H9 (cell line): ENCODE data around the gene ONECUT3. TPM values are rescaled to one million over a fixed set of nuclear protein-coding genes. Genes with fewer than 3 reads are reported as not detected.
A peak's percentile ranks its signal among the peaks of the same experiment; 100 is the strongest.
"Not testable (repeated sequence)": the region's sequence is repeated elsewhere in the genome, so short reads cannot be mapped to it uniquely, and the experiment has no call there.

Experiments
- DNase-seq: peaks from one replicate; pipeline ENCODE4 v3.0.0-alpha.2; 2017
- H2AFZ ChIP-seq: one replicate; pipeline ENCODE4 v1.6.1; 2013; ENCODE audit warnings: mild to moderate bottlenecking, low read length, control low read depth, moderate library complexity
- H2AK5ac ChIP-seq: 2 replicates; pipeline ENCODE4 v1.6.1; 2013; ENCODE audit warnings: low read length, control low read depth, mixed read lengths; ENCODE audit not compliant: insufficient read length
- H2BK120ac ChIP-seq: one replicate; pipeline ENCODE4 v1.6.1; 2013; ENCODE audit warnings: low read depth, mild to moderate bottlenecking, low read length, control low read depth, inconsistent platforms; ENCODE audit not compliant: poor library complexity, severe bottlenecking
- H2BK12ac ChIP-seq: 2 replicates; pipeline ENCODE4 v1.6.1; 2013; ENCODE audit warnings: low read length, control low read depth, mixed read lengths, low read depth; ENCODE audit not compliant: insufficient read length
- H2BK15ac ChIP-seq: 2 replicates; pipeline ENCODE4 v1.6.1; 2013; ENCODE audit warnings: low read depth, low read length, control low read depth
- H2BK20ac ChIP-seq: one replicate; pipeline ENCODE4 v1.6.1; 2013; ENCODE audit warnings: low read depth, mild to moderate bottlenecking, low read length, control low read depth, inconsistent platforms; ENCODE audit not compliant: poor library complexity, severe bottlenecking
- H2BK5ac ChIP-seq: 2 replicates; pipeline ENCODE4 v1.6.1; 2013; ENCODE audit warnings: low read length, control low read depth, mixed read lengths; ENCODE audit not compliant: insufficient read length
- H3K14ac ChIP-seq: 2 replicates; pipeline ENCODE4 v1.6.1; 2013; ENCODE audit warnings: low read length, control low read depth; ENCODE audit not compliant: insufficient read depth
- H3K18ac ChIP-seq: 2 replicates; pipeline ENCODE4 v1.6.1; 2013; ENCODE audit warnings: low read depth, mild to moderate bottlenecking, mixed read lengths, low read length, control low read depth; ENCODE audit not compliant: insufficient read length
- H3K23ac ChIP-seq: 2 replicates; pipeline ENCODE4 v1.6.1; 2013; ENCODE audit warnings: low read length, control low read depth, mixed read lengths, low read depth; ENCODE audit not compliant: insufficient read length
- H3K23me2 ChIP-seq: 2 replicates; pipeline ENCODE4 v1.6.1; 2013; ENCODE audit warnings: low read depth, mild to moderate bottlenecking, mixed read lengths, low read length, control low read depth; ENCODE audit not compliant: insufficient read length, poor library complexity, severe bottlenecking
- H3K27ac ChIP-seq: 2 replicates; pipeline ENCODE4 v1.5.1; 2013; ENCODE audit warnings: low read length, control low read depth, mixed read lengths, low read depth; ENCODE audit not compliant: insufficient read length
- H3K27me3 ChIP-seq: 2 replicates; pipeline ENCODE4 v1.6.1; 2013; ENCODE audit warnings: low read length, control low read depth, inconsistent platforms; ENCODE audit not compliant: insufficient read depth
- H3K4ac ChIP-seq: 2 replicates; pipeline ENCODE4 v1.6.1; 2013; ENCODE audit warnings: low read depth, mild to moderate bottlenecking, control low read depth, inconsistent platforms, low read length, moderate library complexity
- H3K4me1 ChIP-seq: 2 replicates; pipeline ENCODE4 v1.6.1; 2013; ENCODE audit warnings: low read length, control low read depth, inconsistent platforms; ENCODE audit not compliant: insufficient read depth
- H3K4me2 ChIP-seq: 2 replicates; pipeline ENCODE4 v1.6.1; 2013; ENCODE audit warnings: low read length, control low read depth, mixed read lengths; ENCODE audit not compliant: insufficient read length, insufficient read depth
- H3K56ac ChIP-seq: 2 replicates; pipeline ENCODE4 v1.6.1; 2013; ENCODE audit warnings: low read depth, mild to moderate bottlenecking, mixed read lengths, low read length, control low read depth; ENCODE audit not compliant: insufficient read length
- H3K79me1 ChIP-seq: 2 replicates; pipeline ENCODE4 v1.6.1; 2013; ENCODE audit warnings: low read depth, mild to moderate bottlenecking, moderate library complexity, low read length, control low read depth, inconsistent platforms; ENCODE audit not compliant: insufficient read depth, poor library complexity, severe bottlenecking
- H3K79me2 ChIP-seq: 2 replicates; pipeline ENCODE4 v1.6.1; 2013; ENCODE audit warnings: low read length, control low read depth, inconsistent platforms; ENCODE audit not compliant: insufficient read depth
- H3K9ac ChIP-seq: 2 replicates; pipeline ENCODE4 v1.6.1; 2013; ENCODE audit warnings: low read length, control low read depth, mixed read lengths; ENCODE audit not compliant: insufficient read length; ENCODE audit errors: extremely low read depth
- H3K9me3 ChIP-seq: one replicate; pipeline ENCODE4 v1.6.1; 2013; ENCODE audit warnings: low read depth, low read length, inconsistent platforms; ENCODE audit not compliant: control insufficient read depth
- H3T11ph ChIP-seq: one replicate; pipeline ENCODE4 v1.6.1; 2013; ENCODE audit warnings: mild to moderate bottlenecking, low read length, control low read depth, inconsistent platforms
- H4K20me1 ChIP-seq: one replicate; pipeline ENCODE4 v1.6.1; 2013; ENCODE audit not compliant: control insufficient read depth, insufficient read length, insufficient read depth
- H4K5ac ChIP-seq: 2 replicates; pipeline ENCODE4 v1.6.1; 2013; ENCODE audit warnings: low read depth, mild to moderate bottlenecking, mixed read lengths, low read length, control low read depth; ENCODE audit not compliant: insufficient read length
- H4K8ac ChIP-seq: replicated peaks from 2 replicates; pipeline ENCODE4 v1.6.1; 2013; ENCODE audit warnings: low read length, control low read depth, mixed read lengths, low read depth; ENCODE audit not compliant: insufficient read length
- H4K91ac ChIP-seq: 2 replicates; pipeline ENCODE4 v1.6.1; 2013; ENCODE audit warnings: low read depth, mild to moderate bottlenecking, moderate library complexity, mixed read lengths, low read length, control low read depth; ENCODE audit not compliant: insufficient read length
- H3K27ac Mint-ChIP-seq, 3 experiments: 2 replicates in 2 of 3; 3 replicates in 1 of 3; pipeline ENCODE4 v1.8.0; 2020 to 2021; ENCODE audit warnings: mixed read lengths in 3 of 3, mild to moderate bottlenecking in 1 of 3, moderate library complexity in 1 of 3
- H3K27me3 Mint-ChIP-seq: 2 replicates; pipeline ENCODE4 v1.8.0; 2021; ENCODE audit warnings: low read depth, mild to moderate bottlenecking, moderate library complexity, mixed read lengths
- H3K36me3 Mint-ChIP-seq, 3 experiments: 2 replicates in 2 of 3; 3 replicates in 1 of 3; pipeline ENCODE4 v1.8.0; 2020 to 2021; ENCODE audit warnings: low read depth in 3 of 3, mixed read lengths in 3 of 3; ENCODE audit not compliant: insufficient read depth in 1 of 3
- H3K4me1 Mint-ChIP-seq, 2 experiments: 2 replicates each; pipeline ENCODE4 v1.8.0; 2020; ENCODE audit warnings: mixed read lengths in 2 of 2
- H3K4me3 Mint-ChIP-seq, 2 experiments: 2 replicates in 1 of 2; 3 replicates in 1 of 2; pipeline ENCODE4 v1.8.0; 2020 to 2021; ENCODE audit warnings: mild to moderate bottlenecking in 2 of 2, mixed read lengths in 2 of 2, moderate library complexity in 1 of 2
- H3K9me3 Mint-ChIP-seq, 2 experiments: 2 replicates in 1 of 2; 3 replicates in 1 of 2; pipeline ENCODE4 v1.8.0; 2020; ENCODE audit warnings: mild to moderate bottlenecking in 2 of 2, mixed read lengths in 2 of 2, moderate library complexity in 1 of 2
- CTCF ChIP-seq: fragments of 200-600 bp; sonication (generic); conservative IDR thresholded peaks from 3 replicates; pipeline ENCODE4 v1.8.0; 2021; ENCODE audit warnings: antibody characterized with exemption, mild to moderate bottlenecking
- WGBS: extraction: QIAGEN DNeasy Blood & Tissue Kit; methylation state at CpG from one replicate; pipeline ENCODE4 v1.1.7; 2013; ENCODE audit warnings: missing lambda C conversion rate, low lambda C conversion rate, mixed read lengths; ENCODE audit not compliant: insufficient read length; ENCODE audit errors: extremely low coverage; 5-methylcytosine and 5-hydroxymethylcytosine counted together
- total RNA-seq: library from RNA; stranded (reverse); gene quantifications from 2 replicates; pipeline ENCODE4 v1.2.1, GENCODE V29; 2021

Gene ONECUT3
- total RNA-seq, 1 experiment from 2014 or later: 0.04 TPM

DNA sequence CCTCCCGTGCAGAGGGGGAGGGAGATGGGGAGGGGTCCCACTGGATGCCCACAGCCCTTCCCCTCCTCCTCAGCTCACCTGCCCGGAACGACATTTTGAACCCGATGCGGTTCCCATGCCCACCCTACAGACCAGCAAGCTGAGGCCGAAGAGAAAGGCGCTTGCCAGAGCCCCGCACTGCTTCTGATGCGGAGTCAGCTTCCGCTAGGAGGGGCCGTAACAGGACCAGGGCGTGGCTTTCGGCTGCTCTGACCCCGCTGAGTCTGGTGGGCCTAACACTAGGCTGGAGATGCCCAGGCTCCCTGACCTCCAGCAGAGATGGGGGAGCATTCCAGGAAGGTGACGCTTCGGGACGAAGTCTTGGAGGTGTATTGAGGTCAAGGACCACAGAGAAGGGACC is 6.7 kb downstream of the ONECUT3 start:
- Histone ChIP-seq H2AK5ac (no peak overlapping the region), H4K20me1 (peaks cover 2% of the 10 kb centered on the region), H2BK120ac (no peak overlapping the region), H2BK20ac (no peak overlapping the region), H3K9ac (no peak overlapping the region), H3K18ac (no peak overlapping the region), H3K4me1 (no peaks in the 10 kb centered on the region), H3K4ac (no peak overlapping the region), H3K4me2 (no peak overlapping the region), H3K27ac (no peak overlapping the region), H2BK5ac (no peak overlapping the region), H2BK15ac (no peak overlapping the region), H3K79me2 (no peaks in the 10 kb centered on the region), H3K23ac (no peak overlapping the region), H3K27me3 (peaks cover 97% of the 10 kb centered on the region), H3K79me1 (no peaks in the 10 kb centered on the region), H2BK12ac (no peak overlapping the region), H3K9me3 (no peaks in the 10 kb centered on the region), H2AFZ (no peak overlapping the region), H4K8ac (no peak overlapping the region), H3T11ph (no peak overlapping the region), H4K91ac (no peak overlapping the region), H4K5ac (no peak overlapping the region), H3K14ac (no peak overlapping the region), H3K23me2 (no peaks in the 10 kb centered on the region), H3K56ac (no peak overlapping the region)
- DNase-seq: no peak
- peaks cover 100% of the 10 kb centered on the region for H3K27me3 Mint-ChIP-seq
- TF ChIP-seq CTCF: no peak
- H3K4me1 Mint-ChIP-seq: peaks cover 2 to 37% of the 10 kb centered on the region in 2 experiments
- no peak overlapping the region for H3K27ac Mint-ChIP-seq
- H3K36me3 Mint-ChIP-seq: no peaks in the 10 kb centered on the region; a peak in 1 of 7 replicates
- H3K4me3 Mint-ChIP-seq: no peak overlapping the region
- H3K9me3 Mint-ChIP-seq: peaks cover 2 to 12% of the 10 kb centered on the region in 2 experiments; a peak in 3 of 5 replicates
- no CpG with 5 or more reads among the region's 17 CpGs for WGBS

DNA sequence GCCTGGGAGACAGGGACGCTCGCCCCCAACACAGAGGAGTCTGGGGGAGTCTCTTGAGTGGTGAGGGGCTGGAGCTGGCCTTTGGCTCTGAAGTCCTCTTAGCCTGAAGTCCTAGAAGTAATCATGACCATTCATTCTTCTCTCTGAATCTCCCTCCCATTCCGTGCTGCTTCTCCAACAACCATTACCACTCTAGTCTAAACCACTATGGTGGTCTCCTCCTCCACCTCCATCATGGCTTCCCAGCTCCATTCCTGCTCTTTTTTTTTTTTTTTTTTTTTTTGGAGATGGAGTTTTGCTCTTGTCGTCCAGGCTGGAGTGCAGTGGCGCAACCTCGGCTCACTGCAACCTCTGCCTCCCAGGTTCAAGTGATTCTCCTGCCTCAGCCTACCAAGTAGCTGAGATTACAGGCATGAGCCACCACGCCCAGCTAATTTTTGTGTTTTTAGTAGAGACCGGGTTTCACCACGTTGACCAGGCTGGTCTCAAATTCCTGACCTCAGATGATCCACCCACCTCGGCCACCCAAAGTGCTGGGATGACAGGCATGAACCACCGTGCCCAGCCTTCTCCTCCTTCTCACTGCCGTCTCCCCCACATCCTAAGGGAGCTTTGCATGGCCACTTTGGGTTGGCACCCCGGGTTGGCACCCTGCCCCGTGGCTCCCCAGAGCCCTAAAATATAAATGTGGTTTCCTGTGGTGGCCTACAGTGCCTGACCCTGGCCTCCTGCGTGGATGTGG is 7.7 kb downstream of the ONECUT3 start:
- not testable (repeated sequence) for H3K18ac ChIP-seq, H3K36me3 Mint-ChIP-seq, H2BK12ac ChIP-seq, H3K4ac ChIP-seq, H3K27ac ChIP-seq, DNase-seq, H2BK120ac ChIP-seq, H3K4me1 ChIP-seq, H2AFZ ChIP-seq, H3K23ac ChIP-seq, H3K9me3 ChIP-seq, H4K5ac ChIP-seq, H3K27ac Mint-ChIP-seq, H3K9ac ChIP-seq, H4K91ac ChIP-seq, H3K14ac ChIP-seq, H2BK15ac ChIP-seq, H3K56ac ChIP-seq, H2BK20ac ChIP-seq, H2BK5ac ChIP-seq, H3K4me2 ChIP-seq, H3K79me2 ChIP-seq, H4K8ac ChIP-seq, H3K79me1 ChIP-seq, H2AK5ac ChIP-seq, H4K20me1 ChIP-seq, H3T11ph ChIP-seq, H3K23me2 ChIP-seq
- Mint-ChIP-seq H3K4me3 (peak overlapping the region in 1 of 2 experiments; percentile 46; a peak in 2 of 5 replicates), H3K27me3 (peaks cover 100% of the 10 kb centered on the region), H3K9me3 (peaks cover 2 to 12% of the 10 kb centered on the region in 2 experiments; a peak in 4 of 5 replicates), H3K4me1 (peaks cover 0 to 39% of the 10 kb centered on the region in 2 experiments; a peak in 2 of 4 replicates)
- no CpG with 5 or more reads among the region's 15 CpGs for WGBS
- peaks cover 98% of the 10 kb centered on the region for H3K27me3 ChIP-seq
